ENCODE measurements around the gene ZSCAN10. TPM values are rescaled to one million over a fixed set of nuclear protein-coding genes. Genes with fewer than 3 reads are reported as not detected.

ZSCAN10 gene
- total RNA-seq, 3 donors from 2014 or later = not detected

DNA sequence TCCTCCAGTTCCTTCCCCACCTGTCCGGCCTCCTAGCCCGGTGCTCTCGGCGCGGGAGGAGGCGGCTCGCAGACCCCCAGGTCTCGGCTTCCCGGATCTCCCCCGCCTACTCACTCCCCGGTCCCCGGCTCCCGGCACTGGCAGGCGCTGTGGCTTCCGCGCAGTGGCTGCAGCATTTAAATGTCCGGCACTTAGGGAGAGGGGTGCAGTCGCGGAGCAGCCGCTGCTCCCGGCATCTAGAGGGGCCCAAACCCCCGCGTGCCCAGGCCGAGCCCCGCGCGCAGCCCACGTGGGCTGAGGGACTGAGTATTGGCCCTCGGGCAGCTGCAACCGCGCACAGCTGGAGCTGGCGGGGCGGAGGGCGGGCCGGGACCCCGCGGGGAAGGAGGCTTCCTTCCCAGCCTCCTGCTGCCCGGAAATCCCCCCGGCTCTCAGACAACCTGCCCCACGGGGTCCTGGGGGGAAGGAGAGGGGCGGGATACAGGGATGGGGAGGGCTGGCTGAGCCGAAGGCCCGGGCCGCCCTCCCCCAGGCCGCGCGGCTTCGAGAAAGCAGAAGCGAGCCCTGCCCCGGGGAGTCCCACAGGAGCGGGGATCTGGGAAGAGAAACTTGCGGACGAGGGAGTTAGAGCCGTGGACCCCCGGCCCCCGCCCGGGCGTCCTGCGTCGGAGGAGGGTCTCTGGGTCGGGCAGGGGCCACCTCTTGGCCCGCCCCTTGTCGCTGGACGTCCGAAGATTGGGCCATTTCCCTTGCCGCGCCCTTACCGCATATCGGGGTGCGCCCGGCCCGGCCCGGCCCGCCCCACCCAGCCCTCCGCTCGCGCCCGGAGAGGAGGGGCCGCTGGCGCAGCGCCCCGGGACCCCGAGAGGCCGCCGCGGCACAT is 53.1 kb downstream of the ZSCAN10 start, which contains the start of gene MMP25:
MMP25 (plus strand) TSS at position 804 of the 883 bp plus-strand sequence. CDS start 357 bp downstream, outside the sequence.
- intact Hi-C loops (cut with DNase I; ENCODE audit: low total_unique reads) = no loop called here
- H3K4me3 ChIP-seq = peak within 1 kb of the TSS; percentile 39 to 68 (median 50)
- peaks cover 6 to 7% of the 10 kb centered on the region in 2 donors for H3K4me1 ChIP-seq
- H3K9me3 ChIP-seq = no peaks in the 10 kb centered on the region
- H3K27ac ChIP-seq = no peak within 1 kb of the TSS
- no peak for TF ChIP-seq POLR2AphosphoS5 (IDR thresholded peaks at IDR 0.05)
- no peak for TF ChIP-seq CTCF (IDR thresholded peaks at IDR 0.05)
- no peak for TF ChIP-seq POLR2A (IDR thresholded peaks at IDR 0.05)
- H3K27me3 ChIP-seq = peaks cover 5 to 50% of the 10 kb centered on the region in 2 donors
- H3K36me3 ChIP-seq = no peaks in the 10 kb centered on the region
- no peak for DNase-seq (ENCODE audit: low spot score in 2 of 2)

GRCh38 chr16:3044708-3045107 is 54.4 kb downstream of the ZSCAN10 start:
- no peak for DNase-seq (ENCODE audit: low spot score in 2 of 2)
- Histone ChIP-seq H3K4me1 (peaks cover 6 to 7% of the 10 kb centered on the region in 2 donors), H3K36me3 (no peaks in the 10 kb centered on the region), H3K27ac (no peak overlapping the region), H3K27me3 (peaks cover 5 to 50% of the 10 kb centered on the region in 2 donors), H3K4me3 (peak overlapping the region in 1 of 3 donors; percentile 68), H3K9me3 (no peaks in the 10 kb centered on the region)
- intact Hi-C loops (cut with DNase I; ENCODE audit: low total_unique reads) = no loop called here
- TF ChIP-seq CTCF (IDR thresholded peaks at IDR 0.05) (no peak), POLR2AphosphoS5 (IDR thresholded peaks at IDR 0.05) (no peak), POLR2A (IDR thresholded peaks at IDR 0.05) (no peak)

DNA sequence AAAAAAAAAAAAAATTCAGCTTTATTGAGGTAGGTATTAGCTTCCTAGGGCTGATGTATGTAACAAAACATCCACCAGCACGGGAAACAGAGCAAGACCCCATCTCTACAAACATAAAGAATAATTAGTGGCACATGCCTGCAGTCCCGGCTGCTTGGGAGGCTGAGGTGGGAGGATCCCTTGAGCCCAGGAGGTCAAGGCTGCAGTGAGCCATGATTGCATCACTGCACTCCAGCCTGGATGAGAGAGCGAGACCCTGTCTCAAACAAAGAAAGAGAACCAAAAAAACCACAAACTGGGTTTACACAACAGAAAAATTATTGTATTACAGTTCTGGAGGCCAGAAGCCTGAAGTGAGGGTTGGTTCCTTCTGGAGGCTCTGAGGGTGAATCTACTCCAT is 56.7 kb downstream of the ZSCAN10 start:
- DNase-seq (ENCODE audit: low spot score in 2 of 2) = no peak
- intact Hi-C loops (cut with DNase I; ENCODE audit: low total_unique reads) = no loop called here
- Histone ChIP-seq H3K27ac (no peak overlapping the region), H3K36me3 (no peaks in the 10 kb centered on the region), H3K4me3 (no peak overlapping the region), H3K9me3 (no peaks in the 10 kb centered on the region), H3K4me1 (peaks cover 6 to 7% of the 10 kb centered on the region in 2 donors), H3K27me3 (peaks cover 5 to 66% of the 10 kb centered on the region in 2 donors)
- TF ChIP-seq POLR2AphosphoS5 (IDR thresholded peaks at IDR 0.05) (no peak), POLR2A (IDR thresholded peaks at IDR 0.05) (no peak), CTCF (IDR thresholded peaks at IDR 0.05) (no peak)

DNA sequence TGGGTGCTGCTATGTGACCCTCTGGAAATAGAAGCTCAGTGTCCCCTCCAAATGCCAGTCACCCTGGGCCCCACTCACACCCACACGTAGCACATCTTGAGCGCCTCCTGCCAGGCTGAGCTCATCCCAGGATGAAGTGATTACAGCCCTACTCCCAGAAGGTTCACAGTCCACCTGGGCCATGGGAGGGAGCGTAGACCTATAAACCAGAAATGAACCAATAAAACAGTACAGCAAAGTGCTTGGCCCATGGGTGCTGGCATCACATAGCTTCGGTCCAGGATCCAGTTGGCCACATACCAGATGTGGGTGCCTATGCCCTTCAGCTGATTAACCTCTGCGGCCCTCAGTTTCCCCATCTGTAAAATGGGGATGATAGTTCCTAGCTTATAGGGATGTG is 60.2 kb downstream of the ZSCAN10 start:
- no peaks in the 10 kb centered on the region for H3K36me3 ChIP-seq
- TF ChIP-seq POLR2A (IDR thresholded peaks at IDR 0.05) (no peak), CTCF (IDR thresholded peaks at IDR 0.05) (no peak), POLR2AphosphoS5 (IDR thresholded peaks at IDR 0.05) (no peak)
- peaks cover 0 to 4% of the 10 kb centered on the region in 2 donors for H3K4me1 ChIP-seq
- H3K27ac ChIP-seq = no peak overlapping the region
- intact Hi-C loops (cut with DNase I; ENCODE audit: low total_unique reads) = no loop called here
- no peak overlapping the region for H3K4me3 ChIP-seq
- peaks cover 0 to 54% of the 10 kb centered on the region in 2 donors for H3K27me3 ChIP-seq
- no peak for DNase-seq (ENCODE audit: low spot score in 2 of 2)
- no peaks in the 10 kb centered on the region for H3K9me3 ChIP-seq

Other genes starting within 250 kb of the ZSCAN10 start
- gene PRSS22, start 241.1 kb downstream of the ZSCAN10 start, total RNA-seq = 10 to 100 TPM in 2 of 3 donors, not detected in 1; 13.6 to 18.7 TPM
- 10 to 100 TPM; 36.0 to 49.2 (median 47.9) TPM for gene FLYWCH2, start 216.1 kb downstream of the ZSCAN10 start, total RNA-seq
- 10 to 100 TPM; 28.0 to 30.9 (median 28.2) TPM for gene FLYWCH1, start 187.4 kb downstream of the ZSCAN10 start, total RNA-seq
- gene KREMEN2, start 135.0 kb downstream of the ZSCAN10 start, total RNA-seq = under 1 TPM in 1 of 3 donors, not detected in 2; 0.33 TPM
- gene PAQR4, start 129.9 kb downstream of the ZSCAN10 start, total RNA-seq = 1 to 10 TPM; 2.0 to 4.0 (median 3.7) TPM
- 1 to 10 TPM in 1 of 3 donors, under 1 TPM in 2; 0.66 to 1.4 (median 0.73) TPM for gene PKMYT1, start 118.8 kb downstream of the ZSCAN10 start, total RNA-seq
- under 1 TPM in 1 of 3 donors, not detected in 2; 0.15 TPM for gene CLDN9, start 86.4 kb downstream of the ZSCAN10 start, total RNA-seq
- gene CLDN6, start 81.1 kb downstream of the ZSCAN10 start, total RNA-seq = not detected
- gene TNFRSF12A, start 78.9 kb downstream of the ZSCAN10 start, total RNA-seq = 10 to 100 TPM in 2 of 3 donors, 1 to 10 TPM in 1; 6.9 to 74.1 (median 36.7) TPM
- gene HCFC1R1, start 75.4 kb downstream of the ZSCAN10 start, total RNA-seq = 10 to 100 TPM in 2 of 3 donors, 1 to 10 TPM in 1; 8.8 to 26.5 (median 17.3) TPM
- gene THOC6, start 75.3 kb downstream of the ZSCAN10 start, total RNA-seq = 10 to 100 TPM; 15.5 to 26.1 (median 18.4) TPM
- 10 to 100 TPM in 2 of 3 donors, not detected in 1; 31.5 to 50.1 TPM for gene BICDL2, start 62.4 kb downstream of the ZSCAN10 start, total RNA-seq
- gene MMP25, start 52.7 kb downstream of the ZSCAN10 start, total RNA-seq = 1 to 10 TPM in 1 of 3 donors, under 1 TPM in 2; 0.59 to 1.1 (median 0.98) TPM
- 10 to 100 TPM in 2 of 3 donors, 1 to 10 TPM in 1; 9.1 to 17.0 (median 12.0) TPM for gene IL32, start 33.7 kb downstream of the ZSCAN10 start, total RNA-seq
- gene ZNF205, start 13.3 kb upstream of the ZSCAN10 start, total RNA-seq = 10 to 100 TPM; 12.5 to 18.9 (median 13.4) TPM
- gene ZNF213, start 35.7 kb upstream of the ZSCAN10 start, total RNA-seq = 1 to 10 TPM; 4.0 to 5.6 (median 5.6) TPM
- gene OR1F1, start 88.9 kb upstream of the ZSCAN10 start, total RNA-seq = not detected
- gene ZNF200, start 135.9 kb upstream of the ZSCAN10 start, total RNA-seq = 10 to 100 TPM in 1 of 3 donors, 1 to 10 TPM in 2; 3.5 to 11.1 (median 9.2) TPM
- 1 to 10 TPM in 2 of 3 donors, under 1 TPM in 1; 0.66 to 5.6 (median 1.8) TPM for gene MEFV, start 157.3 kb upstream of the ZSCAN10 start, total RNA-seq
- 10 to 100 TPM; 38.2 to 55.8 (median 47.9) TPM for gene ZNF263, start 184.2 kb upstream of the ZSCAN10 start, total RNA-seq
- gene TIGD7, start 206.1 kb upstream of the ZSCAN10 start, total RNA-seq = 10 to 100 TPM in 1 of 3 donors, 1 to 10 TPM in 2; 5.2 to 11.4 (median 7.0) TPM
- gene ZNF75A, start 206.2 kb upstream of the ZSCAN10 start, total RNA-seq = 10 to 100 TPM; 19.4 to 58.2 (median 37.0) TPM

All from breast epithelium (tissue), 4 donors.